DND-41 (cell line): ENCODE measurements around the gene SNRPA1.
"Not testable (repeated sequence)": the region's sequence is repeated elsewhere in the genome, so short reads cannot be mapped to it uniquely, and the experiment has no call there.

Experiments used
- CTCF ChIP-seq: IDR thresholded peaks from 2 replicates; pipeline ENCODE4 v1.5.1; 2012; ENCODE audit warnings: borderline replicate concordance, low read length, moderate library complexity, mild to moderate bottlenecking; ENCODE audit not compliant: poor library complexity, severe bottlenecking; ENCODE audit errors: extremely low read depth
- EZH2 ChIP-seq: IDR thresholded peaks from 3 replicates; pipeline ENCODE4 v1.6.1; 2012; ENCODE audit warnings: borderline replicate concordance, low read depth, mild to moderate bottlenecking, moderate library complexity, low read length, inconsistent platforms; ENCODE audit not compliant: severe bottlenecking

- TF ChIP-seq CTCF, EZH2: not testable (repeated sequence)
Measured at GRCh38 chr15:101333907-101334789, 39.1 kb upstream of the SNRPA1 start.
